HepG2 (cell line): ENCODE data around the gene STK39. TPM values are rescaled to one million over a fixed set of nuclear protein-coding genes. Genes with fewer than 3 reads are reported as not detected.

Source experiments
- AGO2 ChIP-seq: fragments of 200-400 bp; formaldehyde crosslinking; optimal IDR thresholded peaks from 2 replicates; pipeline ENCODE3; 2017; ENCODE audit warnings: mild to moderate bottlenecking, low read depth, low read length, moderate library complexity
- AHDC1 ChIP-seq: sonication (generic); formaldehyde crosslinking; IDR thresholded peaks from 2 replicates; pipeline ENCODE4 v1.5.1; 2020; ENCODE audit warnings: mild to moderate bottlenecking, missing genetic modification reagents, borderline replicate concordance
- FOXJ3 ChIP-seq: sonication (generic); formaldehyde crosslinking; IDR thresholded peaks from 2 replicates; pipeline ENCODE4 v1.4.0; 2020; ENCODE audit warnings: missing genetic modification reagents, mild to moderate bottlenecking, borderline replicate concordance
- GATAD2A ChIP-seq: IDR thresholded peaks from 2 replicates; pipeline ENCODE4 v1.6.1; 2016
- HNF1A ChIP-seq, 2 experiments: sonication (generic) in 1 of 2; formaldehyde crosslinking in 1 of 2; IDR thresholded peaks; 2 replicates each; pipeline versions ENCODE4 v1.4.0 to v1.6.1; 2016 to 2020; ENCODE audit warnings: borderline replicate concordance in 1 of 2, low read depth in 1 of 2, mild to moderate bottlenecking in 1 of 2, missing genetic modification reagents in 1 of 2
- HOXA7 ChIP-seq: sonication (generic); formaldehyde crosslinking; IDR thresholded peaks from 2 replicates; pipeline ENCODE4 v1.8.1; 2022; ENCODE audit warnings: mild to moderate bottlenecking, missing genetic modification reagents, moderate library complexity
- KLF6 ChIP-seq: IDR thresholded peaks from 2 replicates; pipeline ENCODE4 v1.8.0; 2016; ENCODE audit warnings: missing biosample characterization, missing genetic modification reagents
- KMT2B ChIP-seq: IDR thresholded peaks from 2 replicates; pipeline ENCODE4 v1.6.1; 2016; ENCODE audit warnings: missing genetic modification reagents, missing compliant biosample characterization
- SAP130 ChIP-seq: IDR thresholded peaks from 2 replicates; pipeline ENCODE4 v1.6.1; 2016; ENCODE audit warnings: low read depth
- STAG1 ChIP-seq: sonication (generic); formaldehyde crosslinking; IDR thresholded peaks from 2 replicates; pipeline ENCODE4 v1.4.0; 2020; ENCODE audit warnings: missing genetic modification reagents
- TMF1 ChIP-seq: sonication (generic); formaldehyde crosslinking; IDR thresholded peaks from 2 replicates; pipeline ENCODE4 v1.8.1; 2022; ENCODE audit warnings: low read depth, missing genetic modification reagents
- ZFY ChIP-seq: sonication (generic); formaldehyde crosslinking; IDR thresholded peaks from 2 replicates; pipeline ENCODE4 v1.4.0; 2020; ENCODE audit warnings: missing genetic modification reagents
- ZNF10 ChIP-seq: sonication (generic); formaldehyde crosslinking; IDR thresholded peaks from 2 replicates; pipeline ENCODE4 v1.4.0; 2020; ENCODE audit warnings: mild to moderate bottlenecking, low read depth, missing genetic modification reagents, borderline replicate concordance
- ZNF121 ChIP-seq: sonication (generic); formaldehyde crosslinking; IDR thresholded peaks from 2 replicates; pipeline ENCODE4 v1.5.0; 2020; ENCODE audit warnings: mild to moderate bottlenecking, missing genetic modification reagents
- ZNF180 ChIP-seq: sonication (generic); formaldehyde crosslinking; IDR thresholded peaks from 2 replicates; pipeline ENCODE4 v1.4.0; 2020; ENCODE audit warnings: low read depth, missing genetic modification reagents, borderline replicate concordance
- ZNF225 ChIP-seq: sonication (generic); formaldehyde crosslinking; IDR thresholded peaks from 2 replicates; pipeline ENCODE4 v1.4.0; 2020; ENCODE audit warnings: mild to moderate bottlenecking, missing genetic modification reagents
- ZNF770 ChIP-seq: sonication (generic); formaldehyde crosslinking; IDR thresholded peaks from 2 replicates; pipeline ENCODE4 v1.5.0; 2020; ENCODE audit warnings: mild to moderate bottlenecking, missing genetic modification reagents
- polyA plus RNA-seq, 8 experiments: library from polyadenylated mRNA; depleted of rRNA in 3 of 8; stranded (reverse) in 7 of 8; unstranded in 1 of 8; fragments of >200 nt; fragmentation: Illumina TruSeq in 4 of 8; extraction: Trizol in 4 of 8; gene quantifications; 2 replicates each; pipeline versions ENCODE4 v1.2.1 to v1.2.3, GENCODE V29; 2011 to 2016; ENCODE audit warnings: low read depth in 4 of 8, missing spikeins in 1 of 8, mixed read lengths in 1 of 8; ENCODE audit not compliant: insufficient read depth in 1 of 8
- total RNA-seq, 5 experiments: library from RNA; depleted of rRNA; stranded (reverse); fragments of >200 nt; fragmentation: Illumina TruSeq; extraction: Trizol; gene quantifications; 2 replicates each; pipeline ENCODE4 v1.2.3, GENCODE V29; 2016; ENCODE audit warnings: low read depth in 1 of 5

Gene STK39
- total and polyA plus RNA-seq, 2 of the 13 experiments (the other 11 are each of a cell fraction or from before 2014, with no cell fraction given), result 27.3 to 38.4 TPM

GRCh38 chr2:168246483-168247340, 683 bp downstream of the STK39 start (continued):
- TF ChIP-seq AHDC1 (CRISPR knock-in tag) (0 out of 2 replicates have a peak, but pooled peaks have one; percentile 60), HNF1A (IDR thresholded peaks at IDR 0.05; ENCODE audit: low read depth) (no peak), HNF1A (CRISPR knock-in tag; IDR thresholded peaks at IDR 0.05; ENCODE audit: borderline replicate concordance) (no peak), STAG1 (CRISPR knock-in tag) (peak; percentile 40), KLF6 (peak; percentile 51; the same call in 1 of the 2 replicates), KMT2B (CRISPR knock-in tag) (peak; percentile 58; the same call in 1 of the 2 replicates), HOXA7 (CRISPR knock-in tag) (no peak), SAP130 (CRISPR knock-in tag) (peak; percentile 76), AGO2 (peak; percentile 90), ZNF10 (CRISPR knock-in tag) (no peak), ZFY (CRISPR knock-in tag) (peak; percentile 72; the same call in 1 of the 2 replicates), FOXJ3 (CRISPR knock-in tag) (no peak), GATAD2A (peak; percentile 31; the same call in 1 of the 2 replicates), ZNF225 (CRISPR knock-in tag) (peak; percentile 63), ZNF121 (CRISPR knock-in tag) (0 out of 2 replicates have a peak, but pooled peaks have one; percentile 52), ZNF180 (CRISPR knock-in tag) (no peak), TMF1 (CRISPR knock-in tag) (0 out of 2 replicates have a peak, but pooled peaks have one; percentile 67), ZNF770 (CRISPR knock-in tag) (peak; percentile 89)
